GM21737 (cell line): ENCODE results near the gene PROSER1.
"Not testable (repeated sequence)": the region's sequence is repeated elsewhere in the genome, so short reads cannot be mapped to it uniquely, and the experiment has no call there.

Experiments
- ATAC-seq: cut with Tn5 transposase; IDR thresholded peaks from one replicate; pipeline ENCODE4 v1.9.1; 2021; ENCODE audit warnings: mild to moderate bottlenecking, moderate library complexity; ENCODE audit not compliant: unreplicated experiment

PROSER1 gene

GRCh38 chr13:39032150-39032549 lies 5.7 kb downstream of the PROSER1 start:
- ATAC-seq = no peak

GRCh38 chr13:39025433-39025839 lies 12.5 kb downstream of the PROSER1 start:
- no peak for ATAC-seq

- no peak for ATAC-seq
Observed at GRCh38 chr13:39023761-39024160, 14.1 kb downstream of the PROSER1 start.

- ATAC-seq = no peak
Observed at GRCh38 chr13:39023316-39023715, 14.6 kb downstream of the PROSER1 start.

- no peak for ATAC-seq
Observed at GRCh38 chr13:39020853-39021462, 16.9 kb downstream of the PROSER1 start.

GRCh38 chr13:39016787-39017186 lies 21.1 kb downstream of the PROSER1 start:
- ATAC-seq = peak; percentile 68

GRCh38 chr13:39016087-39016486 lies 21.8 kb downstream of the PROSER1 start:
- ATAC-seq = peak; percentile 62

GRCh38 chr13:39013462-39013861 lies 24.4 kb downstream of the PROSER1 start:
- no peak for ATAC-seq

- ATAC-seq = no peak
Observed at GRCh38 chr13:39012608-39013007, 25.3 kb downstream of the PROSER1 start.

GRCh38 chr13:39006371-39007111 lies 31.3 kb downstream of the PROSER1 start:
- ATAC-seq = not testable (repeated sequence)

GRCh38 chr13:38998739-38999138 lies 39.1 kb downstream of the PROSER1 start:
- ATAC-seq = no peak

- ATAC-seq = no peak
Observed at GRCh38 chr13:38993381-38993780, 44.5 kb downstream of the PROSER1 start.

GRCh38 chr13:38990693-38991092 lies 47.2 kb downstream of the PROSER1 start, which contains the start of gene STOML3:
Gene STOML3 (minus strand): TSS chr13:38990831. CDS start chr13:38990721, 110 bp downstream.
- no peak for ATAC-seq

GRCh38 chr13:38981096-38981495 lies 56.8 kb downstream of the PROSER1 start:
- no peak for ATAC-seq

- ATAC-seq = no peak
Observed at GRCh38 chr13:38980750-38981078, 57.2 kb downstream of the PROSER1 start.

GRCh38 chr13:38979891-38980749 lies 57.8 kb downstream of the PROSER1 start:
- no peak for ATAC-seq

GRCh38 chr13:38970380-38971051 lies 67.4 kb downstream of the PROSER1 start:
- no peak for ATAC-seq

GRCh38 chr13:38969187-38969586 lies 68.7 kb downstream of the PROSER1 start:
- no peak for ATAC-seq

GRCh38 chr13:38967446-38967845 lies 70.4 kb downstream of the PROSER1 start:
- no peak for ATAC-seq

GRCh38 chr13:38965281-38965680 lies 72.6 kb downstream of the PROSER1 start:
- ATAC-seq = no peak

- ATAC-seq = no peak
Observed at GRCh38 chr13:38960175-38960574, 77.7 kb downstream of the PROSER1 start.
